ENCODE results near the gene COL24A1. TPM values are rescaled to one million over a fixed set of nuclear protein-coding genes. Genes with fewer than 3 reads are reported as not detected.

COL24A1 gene
- total and polyA plus RNA-seq, 2 donors (not counting 3 experiments of a cell fraction or from before 2014, with no cell fraction given), result 0.03 TPM; not detected in 1

DNA sequence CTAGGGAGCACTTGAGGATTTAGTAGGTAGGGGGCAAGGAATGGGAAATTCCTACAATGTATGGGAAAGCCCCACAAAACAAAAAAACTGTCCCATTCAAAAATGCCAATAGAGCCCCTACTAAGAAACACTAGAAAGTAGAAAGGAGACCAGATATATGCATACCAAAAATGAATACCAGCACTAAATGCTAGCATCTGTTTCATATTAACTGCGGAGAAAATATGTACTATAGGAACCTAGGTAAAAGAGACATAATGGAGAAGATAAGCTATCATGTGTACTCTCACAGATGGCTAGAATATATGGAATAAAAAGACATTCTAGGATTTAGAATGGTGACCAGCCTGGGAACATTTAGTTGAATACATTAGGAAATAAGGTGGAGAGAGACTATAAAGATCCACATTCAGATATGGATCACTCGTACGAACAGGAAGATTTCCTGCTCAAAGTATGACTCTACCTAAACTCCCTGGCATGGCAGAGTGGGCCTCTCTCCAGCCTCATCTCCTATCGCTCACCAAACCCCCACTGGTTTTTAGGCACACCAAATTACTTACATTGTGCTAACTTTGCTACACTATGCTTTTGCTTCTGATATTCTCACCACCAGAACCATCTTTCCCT is 466.7 kb downstream of the COL24A1 start:
- TF ChIP-seq, protein P1, sequence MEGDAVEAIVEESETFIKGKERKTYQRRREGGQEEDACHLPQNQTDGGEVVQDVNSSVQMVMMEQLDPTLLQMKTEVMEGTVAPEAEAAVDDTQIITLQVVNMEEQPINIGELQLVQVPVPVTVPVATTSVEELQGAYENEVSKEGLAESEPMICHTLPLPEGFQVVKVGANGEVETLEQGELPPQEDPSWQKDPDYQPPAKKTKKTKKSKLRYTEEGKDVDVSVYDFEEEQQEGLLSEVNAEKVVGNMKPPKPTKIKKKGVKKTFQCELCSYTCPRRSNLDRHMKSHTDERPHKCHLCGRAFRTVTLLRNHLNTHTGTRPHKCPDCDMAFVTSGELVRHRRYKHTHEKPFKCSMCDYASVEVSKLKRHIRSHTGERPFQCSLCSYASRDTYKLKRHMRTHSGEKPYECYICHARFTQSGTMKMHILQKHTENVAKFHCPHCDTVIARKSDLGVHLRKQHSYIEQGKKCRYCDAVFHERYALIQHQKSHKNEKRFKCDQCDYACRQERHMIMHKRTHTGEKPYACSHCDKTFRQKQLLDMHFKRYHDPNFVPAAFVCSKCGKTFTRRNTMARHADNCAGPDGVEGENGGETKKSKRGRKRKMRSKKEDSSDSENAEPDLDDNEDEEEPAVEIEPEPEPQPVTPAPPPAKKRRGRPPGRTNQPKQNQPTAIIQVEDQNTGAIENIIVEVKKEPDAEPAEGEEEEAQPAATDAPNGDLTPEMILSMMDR (IDR thresholded peaks at IDR 0.05; ENCODE audit: extremely low read depth in 1 of 2, insufficient read depth in 1 of 2, low read depth in 1 of 2, low read length in 2 of 2), result no peak
- TF ChIP-seq JUN (IDR thresholded peaks at IDR 0.05; ENCODE audit: borderline replicate concordance, insufficient read depth, insufficient read length, low read depth) (no peak), MAX (IDR thresholded peaks at IDR 0.05; ENCODE audit: insufficient read depth, insufficient read length) (no peak), MYC (IDR thresholded peaks at IDR 0.05; ENCODE audit: low read depth, low read length) (no peak), EZH2 (IDR thresholded peaks at IDR 0.05; ENCODE audit: borderline replicate concordance, low read depth, low read length, severe bottlenecking) (no peak), POLR2A (IDR thresholded peaks at IDR 0.05; ENCODE audit: low read depth, low read length) (no peak), POLR2AphosphoS5 (IDR thresholded peaks at IDR 0.05; ENCODE audit: insufficient read depth, low read depth, low read length) (no peak), GATA2 (IDR thresholded peaks at IDR 0.05; ENCODE audit: insufficient read depth, insufficient read length, low read depth, low read length) (no peak), FOS (IDR thresholded peaks at IDR 0.05; ENCODE audit: borderline replicate concordance, insufficient read depth, low read length) (no peak)
- DNase-seq (ENCODE audit: low read depth, low spot score) (no peak), FAIRE-seq (no peak)
- Histone ChIP-seq H3K4me1 (ENCODE audit: control insufficient read depth, extremely low read depth, insufficient read depth, low read length) (peaks cover 7% of the 10 kb centered on the region), H4K20me1 (replicated peaks; ENCODE audit: control insufficient read depth, extremely low read depth, insufficient read depth, low read length) (no peaks in the 10 kb centered on the region), H3K9ac (replicated peaks; ENCODE audit: extremely low read depth, insufficient read depth, low read length) (no peak overlapping the region), H3K27ac (ENCODE audit: insufficient read depth, low read depth, low read length) (no peak overlapping the region), H3K9me3 (replicated peaks; ENCODE audit: control insufficient read depth, insufficient read depth, low read length) (no peaks in the 10 kb centered on the region), H3K27me3 (ENCODE audit: control insufficient read depth in 2 of 2, insufficient read depth in 2 of 2, low read length in 2 of 2) (no peaks in the 10 kb centered on the region), H2AFZ (ENCODE audit: low read depth, low read length) (no peak overlapping the region), H3K36me3 (ENCODE audit: control insufficient read depth in 2 of 2, extremely low read depth in 1 of 2, insufficient read depth in 2 of 2, low read length in 2 of 2) (peaks cover 0 to 2% of the 10 kb centered on the region in 2 experiments), H3K4me3 (replicated peaks in 1 of 3; ENCODE audit: insufficient read depth in 1 of 3, low read depth in 1 of 3, low read length in 3 of 3) (no peak overlapping the region), H3K4me2 (ENCODE audit: insufficient read depth, low read length) (peak overlapping the region; percentile 48), H3K9me1 (replicated peaks; ENCODE audit: control insufficient read depth, extremely low read depth, insufficient read depth, low read length) (peaks cover 4% of the 10 kb centered on the region), H3K79me2 (ENCODE audit: control insufficient read depth, insufficient read depth, low read length) (peaks cover 24% of the 10 kb centered on the region)
- ChIA-PET CTCF (interaction anchor here (0.9 to 5.5 kb wide), 3 partner anchors 77 to 381 kb away, joined by 3 to 191 read pairs (median 78); no protein-coding TSS in a partner anchor), POLR2A (no interaction called here)
- no TSS peak for BruUV-seq (replicated peaks)
- intact Hi-C loops (cut with micrococcal nuclease) (loop anchor here (5.0 to 10.0 kb wide), 4 partner anchors 228 to 583 kb away; no protein-coding TSS in a partner anchor), dilution Hi-C loops (cut with MboI; ENCODE audit: extremely low pct_ligation_motif_present, low sequenced_read_pairs) (loop anchor here (25.0 kb wide), 1 partner anchor 378 kb away; no protein-coding TSS in a partner anchor)

All from endothelial cell of umbilical vein (primary cell).